HG03025 (cell line): ENCODE data around the gene NR6A1.

Source experiments
- ATAC-seq: cut with Tn5 transposase; IDR thresholded peaks from one replicate; pipeline ENCODE4 v1.9.1; 2021; ENCODE audit warnings: mild to moderate bottlenecking, moderate library complexity; ENCODE audit not compliant: unreplicated experiment, low FRiP score

Gene NR6A1

GRCh38 chr9:124595743-124596142 lies 175.4 kb downstream of the NR6A1 start:
- ATAC-seq = no peak

- ATAC-seq = no peak
Measured at GRCh38 chr9:124594673-124595072, 176.4 kb downstream of the NR6A1 start.

GRCh38 chr9:124594225-124594624 lies 176.9 kb downstream of the NR6A1 start:
- no peak for ATAC-seq

- no peak for ATAC-seq
Measured at GRCh38 chr9:124593651-124594058, 177.5 kb downstream of the NR6A1 start.

GRCh38 chr9:124593200-124593599 lies 177.9 kb downstream of the NR6A1 start:
- no peak for ATAC-seq

GRCh38 chr9:124590889-124591641 lies 180.0 kb downstream of the NR6A1 start:
- ATAC-seq = no peak

- ATAC-seq = no peak
Measured at GRCh38 chr9:124584631-124585030, 186.5 kb downstream of the NR6A1 start.

GRCh38 chr9:124583134-124583533 lies 188.0 kb downstream of the NR6A1 start:
- no peak for ATAC-seq

- no peak for ATAC-seq
Measured at GRCh38 chr9:124580186-124580585, 190.9 kb downstream of the NR6A1 start.

- no peak for ATAC-seq
Measured at GRCh38 chr9:124576751-124577150, 194.4 kb downstream of the NR6A1 start.

GRCh38 chr9:124574534-124575375 lies 196.4 kb downstream of the NR6A1 start:
- no peak for ATAC-seq

GRCh38 chr9:124570942-124571666 lies 200.0 kb downstream of the NR6A1 start:
- no peak for ATAC-seq

GRCh38 chr9:124569942-124570341 lies 201.2 kb downstream of the NR6A1 start:
- ATAC-seq = no peak

- ATAC-seq = no peak
Measured at GRCh38 chr9:124567362-124567761, 203.7 kb downstream of the NR6A1 start.

- no peak for ATAC-seq
Measured at GRCh38 chr9:124562328-124562727, 208.8 kb downstream of the NR6A1 start.

GRCh38 chr9:124559871-124560270 lies 211.2 kb downstream of the NR6A1 start:
- no peak for ATAC-seq

GRCh38 chr9:124558777-124559470 lies 212.2 kb downstream of the NR6A1 start:
- ATAC-seq = no peak

GRCh38 chr9:124557895-124558294 lies 213.2 kb downstream of the NR6A1 start:
- ATAC-seq = no peak

- no peak for ATAC-seq
Measured at GRCh38 chr9:124555043-124555442, 216.1 kb downstream of the NR6A1 start.

- ATAC-seq = no peak
Measured at GRCh38 chr9:124553738-124554137, 217.4 kb downstream of the NR6A1 start.

- no peak for ATAC-seq
Measured at GRCh38 chr9:124552273-124552605, 218.9 kb downstream of the NR6A1 start.
